Fibroblast of skin of scalp (primary cell): ENCODE results near the gene CCDC116.

ENCODE experiments used
- DNase-seq: peaks from one replicate; pipeline ENCODE4 v3.0.0-alpha.2; 2013

CCDC116 gene

DNA sequence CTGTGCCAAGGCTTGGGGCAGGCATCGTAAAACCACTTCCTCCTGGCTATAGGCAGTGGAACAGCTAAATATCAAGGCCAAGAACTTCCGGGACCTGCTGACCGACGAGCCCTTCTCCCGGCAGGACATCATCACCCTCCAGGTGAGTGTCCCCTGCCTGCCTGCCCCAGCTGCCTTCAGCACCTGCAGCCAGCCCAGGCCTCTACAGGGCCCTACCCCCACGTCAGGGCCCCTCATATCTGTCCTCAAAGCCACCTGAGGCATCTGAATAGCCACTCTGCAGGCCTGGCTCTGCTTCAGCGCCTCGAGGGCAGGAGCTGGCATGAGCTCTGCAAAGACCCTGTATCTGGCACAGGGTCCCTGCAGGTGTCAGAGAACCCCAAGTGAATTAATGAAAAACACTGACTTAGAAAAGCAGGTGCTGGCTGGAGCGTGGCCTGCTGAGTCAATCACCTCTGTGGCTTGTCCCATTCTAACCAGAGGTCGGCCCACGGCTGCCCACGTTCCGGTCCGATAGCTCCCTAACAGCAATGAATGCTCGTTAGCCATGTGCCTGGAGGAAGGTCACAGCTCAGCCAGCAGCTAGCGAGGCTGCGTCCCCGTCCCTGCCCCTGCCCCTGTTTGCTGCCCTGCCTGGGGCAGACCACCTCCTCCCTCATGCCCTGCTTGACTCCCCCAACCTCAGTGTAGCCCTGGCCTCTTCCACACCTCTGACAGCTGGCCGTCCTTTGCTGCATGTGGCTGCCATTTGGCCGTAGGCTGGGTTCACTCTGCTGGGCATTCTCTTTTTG lies 50.0 kb downstream of the CCDC116 start:
- DNase-seq, result no peak

DNA sequence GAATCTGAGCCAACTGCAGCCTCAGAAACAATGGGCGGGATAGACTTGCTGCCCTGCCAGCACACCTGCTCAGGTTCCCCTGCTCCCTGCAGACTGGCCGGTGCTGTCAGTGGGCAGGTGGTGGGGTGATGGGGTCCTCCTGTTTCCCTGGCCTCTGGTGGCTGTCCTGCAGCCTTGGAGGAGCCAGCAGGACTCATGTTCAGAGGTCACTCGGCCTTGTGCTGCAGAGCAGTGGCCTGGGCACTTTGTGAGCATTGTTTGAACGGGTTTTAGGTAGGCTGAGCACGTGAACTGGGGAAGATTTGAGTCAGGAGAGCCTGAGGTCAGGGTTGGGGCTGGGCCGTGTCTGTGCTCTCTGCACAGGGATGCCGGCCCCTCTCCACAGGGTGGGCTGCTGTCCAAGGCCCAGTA lies 50.8 kb downstream of the CCDC116 start:
- DNase-seq, result no peak

DNA sequence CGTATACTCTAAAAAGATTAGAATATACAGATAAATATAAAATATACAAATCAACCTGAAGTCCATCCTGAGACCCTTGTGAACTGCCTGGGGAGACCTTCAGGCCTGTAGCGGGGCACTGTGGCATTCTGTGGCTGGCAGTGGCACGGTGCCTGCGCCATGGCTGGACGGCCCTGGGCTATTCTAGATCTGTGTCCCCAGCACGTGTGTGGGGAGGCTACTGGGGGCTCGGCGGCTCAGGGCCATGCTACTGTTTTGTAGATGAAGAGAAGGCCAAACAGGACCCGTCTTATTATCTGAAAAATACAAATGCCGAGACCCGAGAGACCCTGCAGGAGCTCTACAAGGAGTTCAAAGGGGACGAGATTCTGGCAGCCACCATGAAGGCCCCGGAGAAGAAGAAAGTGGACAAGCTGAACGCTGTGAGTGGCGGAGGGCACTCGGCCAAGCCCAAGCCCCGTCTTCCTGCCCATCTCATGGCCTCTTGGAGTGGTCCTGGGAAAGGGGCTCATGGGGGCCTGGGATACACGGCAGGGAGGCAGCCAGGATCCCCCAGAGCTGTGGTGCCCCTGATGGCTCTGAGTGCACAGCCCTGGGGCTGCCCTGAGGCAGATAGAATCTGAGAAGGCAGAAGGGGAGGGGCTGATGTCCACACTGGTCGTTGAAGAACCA lies 52.1 kb downstream of the CCDC116 start:
- DNase-seq, result no peak

GRCh38 chr22:21685164-21685513 lies 52.6 kb downstream of the CCDC116 start:
- no peak for DNase-seq

GRCh38 chr22:21686193-21686608 lies 53.6 kb downstream of the CCDC116 start:
- no peak for DNase-seq
